Caki2 (cell line): Measurements from ENCODE around the gene ARHGEF40. TPM values are rescaled to one million over a fixed set of nuclear protein-coding genes. Genes with fewer than 3 reads are reported as not detected.
A peak's percentile ranks its signal among the peaks of the same experiment; 100 is the strongest.

Experiments used
- DNase-seq: peaks from one replicate; pipeline ENCODE4 v3.0.0-alpha.2; 2015; ENCODE audit warnings: low read depth
- in situ Hi-C: cut with HindIII; loops from 2 replicates; pipeline ENCODE4 v1.10.0; 2016; ENCODE audit warnings: low sequenced_read_pairs, low pct_unique_long_range_greater_than_20kb, mixed read lengths
- total RNA-seq: library from RNA; depleted of rRNA; stranded (reverse); fragments of >200 nt; shearing (Covaris generic); gene quantifications from 2 replicates; pipeline ENCODE4 v1.2.3, GENCODE V29; 2014; ENCODE audit warnings: low replicate concordance

Gene ARHGEF40
- total RNA-seq, 1 experiment from 2014 or later = 35.9 TPM

DNA sequence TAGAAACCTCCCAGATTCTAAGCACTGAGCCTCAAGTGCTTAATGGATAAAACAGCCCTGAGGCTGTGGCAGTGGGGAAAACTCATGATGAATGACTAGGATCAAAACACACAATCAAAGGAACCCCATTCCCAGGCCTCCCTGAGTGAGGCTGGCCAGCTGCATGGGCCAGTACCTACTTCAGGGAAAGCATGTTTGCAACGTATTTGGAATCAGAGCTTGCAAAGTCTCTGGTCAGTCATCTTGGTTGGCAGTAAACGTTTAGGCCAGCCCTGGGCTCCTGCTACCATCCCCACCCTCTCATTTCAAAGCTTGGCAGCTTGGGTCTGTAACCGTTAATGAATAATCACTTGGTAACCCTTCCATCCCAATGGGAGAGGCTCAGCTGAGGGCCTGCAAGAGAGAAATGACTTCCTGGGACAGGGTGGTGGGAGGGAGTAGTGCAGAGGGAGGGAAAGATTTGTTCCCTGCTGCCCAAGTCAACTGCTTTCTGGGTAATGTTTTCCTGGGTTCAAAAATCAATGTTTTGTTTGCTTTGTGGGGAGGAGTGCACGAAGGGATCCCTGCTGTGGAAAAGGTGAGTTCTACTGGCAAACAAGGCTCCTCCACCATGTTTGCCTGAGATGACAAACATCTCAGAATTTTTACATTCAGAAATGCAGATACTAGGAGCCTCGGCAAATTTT, 14.5 kb upstream of the ARHGEF40 start:
- in situ Hi-C loops = no loop called here
- no peak for DNase-seq

- in situ Hi-C loops = no loop called here
- DNase-seq = no peak
These were observed 13.5 kb upstream of the ARHGEF40 start for GRCh38 chr14:21056520-21057163.

GRCh38 chr14:21057803-21058675, 12.1 kb upstream of the ARHGEF40 start, which contains the start of gene RNASE8:
TSS of gene RNASE8 (plus strand) at chr14:21057822. CDS start at chr14:21057893, 71 bp downstream.
- in situ Hi-C loops = no loop called here
- no peak for DNase-seq

DNA sequence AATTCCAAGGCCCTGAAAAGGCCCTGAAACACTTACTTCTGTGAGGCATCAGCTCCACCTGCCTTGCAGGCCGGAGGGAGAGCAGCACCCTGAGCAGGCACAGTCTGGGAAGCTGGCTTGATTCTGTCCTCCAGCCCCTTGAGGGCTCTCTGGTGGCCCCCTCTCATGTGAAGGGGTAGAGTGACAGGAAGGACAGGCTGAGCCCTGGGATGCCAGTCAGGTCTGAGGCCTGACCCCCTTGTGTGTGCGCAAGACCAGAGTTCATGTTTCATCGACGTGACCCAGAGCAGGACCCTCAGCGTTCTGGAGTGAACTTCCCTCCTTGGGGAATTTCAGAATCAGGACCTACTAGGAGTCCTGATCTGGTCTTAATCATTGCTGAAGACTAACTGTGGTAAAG, 11.2 kb upstream of the ARHGEF40 start:
- DNase-seq = no peak
- in situ Hi-C loops = no loop called here

- in situ Hi-C loops = no loop called here
- no peak for DNase-seq
These were observed 10.1 kb upstream of the ARHGEF40 start for GRCh38 chr14:21059842-21060613.

DNA sequence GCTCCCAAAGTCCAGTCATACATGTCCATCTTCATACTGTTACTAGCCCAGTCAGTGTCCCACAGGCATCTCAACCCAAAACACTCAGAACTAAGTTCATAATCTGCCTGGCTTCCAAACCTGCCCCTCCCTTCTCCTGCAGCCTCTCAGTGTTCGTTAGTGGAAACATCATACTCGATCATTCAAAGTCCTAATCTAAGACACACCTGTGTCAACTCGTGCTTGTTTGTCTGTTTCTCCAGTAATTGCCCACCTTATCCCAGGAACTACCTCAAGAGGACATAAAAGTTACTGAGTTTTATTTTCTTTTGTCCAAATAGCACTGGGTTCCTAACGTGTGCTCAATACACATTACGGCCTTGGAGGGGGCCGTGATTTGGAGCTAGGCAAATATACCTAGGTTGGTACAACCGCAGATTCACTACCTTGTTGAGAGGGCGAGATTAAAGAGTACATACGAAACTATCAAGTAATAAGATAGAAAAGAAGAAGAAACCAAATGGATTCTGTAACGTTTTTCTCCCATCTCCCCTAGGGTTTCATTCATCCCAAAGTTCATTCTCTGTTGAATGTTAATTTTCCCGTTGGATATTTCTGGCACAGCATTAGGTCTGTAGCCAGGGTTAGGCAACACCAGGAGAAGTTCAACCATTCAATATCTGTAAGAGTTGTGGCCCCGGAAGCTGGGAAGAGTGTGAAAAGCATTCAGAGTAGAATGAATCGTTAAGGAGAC, 9.3 kb upstream of the ARHGEF40 start:
- DNase-seq = no peak
- in situ Hi-C loops = no loop called here

DNA sequence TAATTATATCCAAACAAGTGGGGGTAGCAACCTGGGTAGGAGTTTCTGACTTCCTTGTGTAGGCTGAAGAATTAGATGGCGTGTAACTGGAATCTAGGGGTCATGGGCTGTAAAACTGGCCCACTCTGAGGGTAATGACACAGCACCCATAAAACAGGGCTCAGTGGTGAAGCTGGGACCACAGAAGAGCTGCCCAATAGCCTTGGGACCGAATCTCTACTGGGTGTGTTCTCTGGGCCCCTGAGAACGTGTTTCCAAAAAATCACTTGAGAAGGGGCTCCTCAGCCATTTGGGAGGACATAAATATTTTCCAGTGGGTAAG, 8.8 kb upstream of the ARHGEF40 start:
- DNase-seq = no peak
- in situ Hi-C loops = no loop called here

DNA sequence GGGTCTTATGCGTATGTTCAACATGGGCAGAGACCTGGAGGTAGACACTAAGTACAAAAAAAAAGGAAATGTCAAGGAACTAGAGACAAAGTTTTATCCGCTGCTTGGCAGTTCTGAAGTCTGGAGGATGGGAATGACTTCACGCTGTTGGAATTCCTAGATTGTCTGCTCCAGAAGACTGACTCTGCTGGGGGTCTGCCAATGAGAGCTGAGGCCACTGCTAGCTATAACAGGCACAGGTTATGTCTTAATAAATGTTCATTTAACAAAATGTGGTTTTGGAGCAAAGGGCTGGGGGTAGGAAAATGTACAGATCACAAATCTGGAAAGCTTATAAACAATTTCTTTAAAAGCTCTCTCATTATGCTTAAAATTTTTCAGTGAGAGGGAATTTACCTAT, 6.6 kb upstream of the ARHGEF40 start:
- no peak for DNase-seq
- in situ Hi-C loops = no loop called here

DNA sequence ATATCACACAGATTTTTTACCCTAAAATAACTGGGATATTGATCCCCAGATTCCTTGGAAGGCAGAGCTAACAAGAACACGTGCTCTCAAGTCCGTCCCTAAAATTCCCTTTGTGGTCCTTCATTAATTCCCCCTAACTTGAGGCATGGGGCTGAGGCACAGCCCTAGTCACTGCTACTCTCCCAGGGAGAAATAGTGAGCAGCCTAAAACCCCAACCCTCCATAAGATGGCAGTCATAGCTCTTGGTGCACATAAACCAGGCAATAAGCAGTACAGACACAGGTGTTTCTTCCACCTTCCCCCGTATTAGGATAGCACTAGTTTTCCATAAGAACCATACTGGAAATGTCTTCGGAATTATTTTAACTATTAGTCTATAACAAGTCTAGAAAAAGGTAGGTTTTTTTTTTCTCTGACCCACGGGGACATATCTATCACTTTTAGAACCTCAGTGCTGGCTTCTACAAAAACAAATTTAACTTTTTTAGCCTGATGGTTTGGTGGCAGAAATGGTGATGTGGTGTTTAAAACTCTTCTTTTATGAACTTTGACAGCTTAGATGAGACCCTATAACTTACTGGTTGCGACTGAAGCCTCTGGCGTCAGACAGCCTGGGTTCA, 3.1 kb upstream of the ARHGEF40 start:
- in situ Hi-C loops = no loop called here
- no peak for DNase-seq

DNA sequence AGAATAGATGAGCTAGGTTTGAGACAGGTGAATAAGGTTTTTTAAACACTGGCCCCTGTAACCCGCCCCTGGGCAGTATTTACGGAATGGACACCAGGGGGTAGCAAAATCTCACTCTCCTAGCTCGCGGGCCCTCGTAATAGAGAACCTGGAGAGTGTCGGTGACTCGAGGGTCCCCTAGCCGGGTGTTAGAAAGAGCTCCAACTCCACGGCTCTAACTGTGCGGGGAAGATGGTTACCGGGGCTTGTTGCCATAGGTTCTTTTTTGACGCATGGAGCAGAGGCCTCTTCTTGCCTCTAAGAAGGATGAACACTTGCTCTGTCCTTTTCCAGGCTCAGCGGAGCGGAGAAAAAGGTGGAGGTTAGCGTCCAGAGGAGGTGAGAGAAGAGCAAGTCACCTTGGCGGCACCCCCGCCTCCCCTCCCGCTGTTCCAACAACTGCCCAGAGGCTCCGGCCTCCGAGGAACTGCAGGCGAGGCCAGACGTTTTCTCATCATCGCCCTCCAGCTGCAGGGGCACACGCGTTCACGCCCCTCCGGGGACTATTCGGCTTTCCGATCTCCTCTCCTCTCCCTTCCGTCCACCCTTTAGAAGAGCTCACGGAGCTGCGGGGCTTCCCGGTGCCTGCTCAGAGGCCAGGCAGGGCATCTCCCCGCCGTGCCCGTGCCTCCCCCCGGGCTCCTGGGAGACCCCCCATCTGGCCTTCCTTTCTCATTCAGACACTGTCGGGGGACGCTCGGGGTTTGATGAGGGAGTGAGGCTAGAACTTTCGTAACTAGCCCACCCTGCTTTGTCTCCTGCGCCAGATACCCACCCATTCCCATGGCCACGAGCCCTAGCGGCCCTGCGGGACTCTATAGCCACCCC, 1.4 kb upstream of the ARHGEF40 start:
- DNase-seq = no peak
- in situ Hi-C loops = no loop called here

DNA sequence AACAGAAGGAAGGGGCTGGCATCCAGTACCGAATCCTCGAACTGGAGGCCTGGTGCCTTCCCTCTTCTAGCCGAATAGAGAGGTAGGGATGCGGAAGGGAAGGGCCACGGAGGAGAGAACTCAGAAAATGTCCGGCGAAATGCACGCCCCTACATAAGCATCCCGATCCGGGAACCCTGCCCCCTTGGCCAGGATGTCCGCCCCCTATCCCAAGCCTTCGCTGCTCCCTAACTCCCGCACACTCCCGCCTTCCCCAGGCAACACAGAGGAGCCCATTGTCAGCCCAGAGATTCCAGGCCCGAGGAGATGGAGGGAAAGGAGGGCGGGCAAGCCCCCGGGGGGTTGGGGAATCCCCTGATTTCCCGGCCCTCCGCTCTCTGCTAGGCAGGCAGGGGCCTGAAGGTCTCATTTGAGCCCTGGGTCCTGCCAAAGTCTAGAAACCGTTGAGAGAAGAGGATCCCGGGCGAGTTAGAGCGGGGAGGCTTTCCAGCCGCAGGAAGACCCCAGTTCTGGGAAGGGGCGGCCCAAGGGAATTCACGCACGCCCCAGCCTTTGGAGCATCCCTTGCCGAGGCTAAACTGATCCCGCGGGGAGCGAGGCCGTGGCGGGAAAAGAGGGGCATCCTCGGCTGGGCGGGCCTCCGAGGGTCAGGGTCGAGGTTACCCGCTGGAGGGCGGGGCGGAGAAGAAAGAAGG, 569 bp upstream of the ARHGEF40 start:
- DNase-seq = no peak
- in situ Hi-C loops = no loop called here

- DNase-seq = peak; percentile 58
- in situ Hi-C loops = no loop called here
These were observed 613 bp downstream of the ARHGEF40 start for GRCh38 chr14:21070610-21071224.

DNA sequence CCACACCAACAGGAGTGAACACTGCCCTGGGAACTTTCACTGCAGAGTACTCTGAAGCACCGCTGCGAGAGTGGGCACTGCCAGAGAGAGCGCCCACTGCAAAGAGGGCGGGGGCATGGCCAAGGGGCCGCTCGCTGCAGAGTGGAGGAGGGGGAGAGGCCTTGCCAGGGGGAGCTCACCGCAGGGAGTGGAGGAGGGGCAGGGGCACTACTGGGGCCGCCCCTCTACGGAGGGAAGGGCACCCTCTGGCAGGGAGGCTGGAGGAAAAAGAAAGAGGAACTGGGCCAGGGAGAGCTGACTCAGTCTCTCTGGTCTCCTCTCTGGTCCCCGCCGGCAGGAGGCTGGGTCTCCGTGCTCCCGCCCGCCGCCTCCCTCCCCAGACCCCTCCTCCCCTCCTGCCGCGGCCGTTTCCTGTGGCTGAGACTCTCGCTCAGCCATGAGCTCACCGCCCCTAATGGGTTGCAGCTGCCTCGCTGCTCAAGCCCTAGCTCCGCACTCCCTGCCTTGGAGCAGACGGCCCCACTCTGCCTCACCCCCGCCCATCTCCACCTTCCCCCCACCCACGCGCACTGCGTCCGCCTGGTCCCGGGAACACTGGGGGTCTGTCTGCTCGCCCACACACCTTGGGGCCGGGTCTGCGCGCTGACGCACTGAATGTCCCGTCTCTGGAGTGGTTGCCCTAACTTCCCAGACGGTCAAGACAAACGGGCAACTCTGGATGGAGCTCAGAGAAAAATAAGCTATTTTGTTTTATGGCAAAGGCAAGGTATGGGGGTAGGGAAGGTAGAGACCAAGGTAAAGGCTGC, 1.3 kb downstream of the ARHGEF40 start:
- in situ Hi-C loops = no loop called here
- DNase-seq = peak; percentile 77

- no peak for DNase-seq
- in situ Hi-C loops = no loop called here
These were observed 1.9 kb downstream of the ARHGEF40 start for GRCh38 chr14:21072031-21072473.

DNA sequence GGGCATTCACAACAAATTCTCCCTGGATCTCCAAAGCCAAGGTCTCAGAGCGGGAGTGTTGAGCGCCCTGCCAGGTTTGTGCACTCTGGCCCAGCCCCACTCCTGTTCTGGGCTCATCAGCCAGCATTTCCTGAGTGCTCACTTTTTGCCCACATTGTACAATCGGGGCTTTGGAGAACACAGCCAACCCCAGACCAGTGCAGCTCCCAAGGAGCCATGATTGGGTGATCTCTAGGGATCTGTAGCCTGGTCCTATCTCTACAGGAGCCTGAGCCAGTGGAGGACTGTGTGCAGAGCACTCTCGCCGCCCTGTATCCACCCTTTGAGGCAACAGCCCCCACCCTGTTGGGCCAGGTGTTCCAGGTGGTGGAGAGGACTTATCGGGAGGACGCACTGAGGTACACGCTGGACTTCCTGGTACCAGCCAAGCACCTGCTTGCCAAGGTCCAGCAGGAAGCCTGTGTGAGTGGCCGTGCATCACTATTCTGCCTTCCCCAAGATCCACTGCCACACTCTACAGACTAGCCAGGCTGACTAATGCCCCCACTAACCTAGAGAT, 2.8 kb downstream of the ARHGEF40 start:
- DNase-seq = no peak
- in situ Hi-C loops = no loop called here
